ENCODE results near the gene STIM1.
"Not testable (repeated sequence)": the region's sequence is repeated elsewhere in the genome, so short reads cannot be mapped to it uniquely, and the experiment has no call there.

Gene STIM1

DNA sequence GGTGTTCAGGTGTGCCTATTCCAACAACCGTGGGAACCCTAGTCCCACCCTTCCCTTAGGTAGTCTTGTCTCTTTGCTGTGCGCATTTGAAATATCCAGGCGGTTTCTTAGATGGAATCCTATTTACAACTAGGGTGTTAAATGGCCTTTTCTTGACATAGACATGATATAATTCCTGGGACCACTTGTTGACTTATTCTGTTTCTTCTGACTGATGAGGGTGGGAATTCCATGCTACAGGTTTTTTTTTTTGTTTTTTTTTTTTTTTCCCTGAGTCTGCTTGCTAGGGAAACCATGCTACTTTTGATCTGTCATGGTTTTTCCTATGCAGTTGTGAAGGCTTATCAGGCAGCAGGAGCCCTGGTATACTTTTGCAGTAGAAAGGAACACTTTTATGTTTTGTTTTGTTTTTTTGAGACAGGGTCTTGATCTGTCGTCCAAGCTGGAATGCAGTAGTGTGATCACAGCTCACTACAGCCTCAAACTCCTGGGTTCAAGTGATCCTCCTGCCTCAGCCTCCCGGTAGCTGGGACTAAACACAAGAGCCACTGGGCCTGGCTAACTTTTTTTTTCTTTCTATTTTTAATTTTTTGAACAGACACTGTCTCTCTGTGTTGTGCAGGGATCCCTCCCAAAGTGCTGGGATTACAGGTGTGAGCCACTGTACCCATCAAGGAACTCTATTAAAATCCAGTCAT, 1.5 kb downstream of the STIM1 start:
- no peak for DNase-seq

DNA sequence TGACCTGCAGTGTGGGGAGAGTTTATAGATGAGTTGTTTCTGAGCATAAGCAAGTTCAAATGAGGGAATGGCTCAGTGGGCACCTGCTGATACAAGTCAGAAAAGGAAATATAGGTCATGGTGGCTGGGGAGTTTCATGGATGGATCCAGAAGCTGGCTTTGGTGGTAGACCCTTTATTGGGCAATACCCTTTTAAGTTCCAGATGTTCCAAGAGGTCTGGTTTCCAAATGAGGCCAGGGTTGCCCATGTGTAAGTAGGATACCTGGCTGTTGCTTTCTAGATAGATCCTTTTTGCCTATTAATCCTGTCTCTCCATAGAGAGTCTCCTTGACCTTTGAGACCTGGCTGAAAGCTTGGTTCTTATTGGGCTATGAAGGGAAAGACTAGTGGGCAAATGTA, 2.2 kb downstream of the STIM1 start:
- no peak for DNase-seq

DNA sequence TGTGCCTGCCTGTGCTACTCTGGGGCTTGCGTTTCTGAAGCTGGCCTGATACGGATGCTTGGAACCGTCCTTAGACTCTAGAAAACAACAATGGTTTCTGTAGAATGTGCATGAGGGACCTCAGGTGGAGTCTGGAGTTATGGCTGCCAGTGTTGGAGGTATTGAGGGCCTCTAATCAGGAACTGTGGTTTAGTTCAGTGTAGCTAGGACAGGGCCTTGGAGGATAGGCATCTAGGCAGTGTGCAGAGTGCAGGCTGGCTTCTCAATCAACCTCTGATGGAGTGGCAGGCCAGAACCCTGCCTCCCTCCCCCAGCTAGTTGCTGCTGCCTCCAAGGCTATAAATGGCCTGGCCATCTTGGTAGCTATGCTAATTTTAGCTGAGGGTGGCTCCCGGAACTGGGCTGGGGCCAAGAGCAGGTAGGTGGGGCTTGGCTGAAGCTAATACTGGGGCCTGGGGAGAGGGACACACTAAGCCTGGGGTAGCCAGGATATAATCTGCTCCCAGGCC, 4.0 kb downstream of the STIM1 start:
- peak; percentile 63 for DNase-seq

DNA sequence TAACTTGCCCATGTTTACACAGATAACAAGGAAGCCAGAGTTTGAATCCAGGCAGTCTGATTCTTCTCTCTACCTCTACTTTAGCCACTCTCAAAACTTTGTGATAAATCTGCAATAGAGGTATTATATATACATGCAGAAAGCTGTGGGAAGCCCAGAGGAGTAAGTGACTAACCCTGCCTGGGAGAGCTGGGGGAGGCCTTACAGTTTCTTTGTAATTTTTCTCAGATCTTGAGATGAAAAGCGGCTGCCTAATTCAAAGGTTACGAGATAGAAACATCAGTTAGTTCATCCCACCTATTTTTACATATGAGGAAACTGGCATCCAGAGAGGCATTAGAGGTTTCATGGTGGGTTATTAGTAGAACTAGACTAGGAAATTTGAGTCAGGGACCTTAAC, 4.9 kb downstream of the STIM1 start:
- no peak for DNase-seq

DNA sequence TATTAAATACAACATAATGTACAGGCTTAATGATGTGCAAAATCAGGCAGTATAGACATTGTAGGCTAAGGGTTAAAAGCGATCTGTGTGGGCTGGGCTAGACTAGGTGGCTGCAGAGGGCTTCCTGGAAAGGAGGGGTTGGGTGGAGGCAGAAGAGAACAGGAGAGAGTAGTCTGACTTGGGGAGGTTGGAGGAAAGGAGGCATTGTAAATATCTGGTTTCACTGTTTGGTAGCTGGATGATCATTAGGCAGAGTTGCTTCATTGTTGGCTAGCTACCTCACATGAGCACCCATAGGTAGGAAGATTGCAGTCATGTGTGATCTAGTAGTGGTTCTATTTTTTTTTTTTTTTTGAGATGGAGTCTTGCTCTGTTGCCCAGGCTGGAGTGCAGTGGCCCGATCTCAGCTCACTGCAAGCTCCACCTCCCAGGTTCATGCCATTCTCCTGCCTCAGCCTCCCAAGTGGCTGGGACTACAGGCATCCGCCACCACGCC, 5.5 kb downstream of the STIM1 start:
- not testable (repeated sequence) for DNase-seq

DNA sequence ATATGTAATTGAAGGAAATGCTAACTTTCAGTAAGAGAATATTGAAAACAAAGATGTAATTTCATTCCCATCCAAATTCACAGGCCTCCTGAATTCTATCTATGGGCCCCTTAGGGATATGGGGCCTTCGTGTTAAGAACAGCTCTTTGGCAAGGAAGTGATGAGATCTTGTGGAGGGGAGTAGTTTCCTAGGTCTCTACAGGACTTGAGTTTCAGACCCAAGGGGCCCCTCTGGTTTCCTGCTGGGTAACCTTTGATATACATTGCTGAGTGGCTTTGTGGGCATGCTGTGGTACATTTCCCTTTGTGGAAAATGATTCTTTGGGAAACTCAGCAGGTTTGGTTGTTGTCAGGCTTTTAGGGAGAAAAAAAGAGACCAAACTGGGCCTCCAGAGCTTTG, 6.2 kb downstream of the STIM1 start:
- no peak for DNase-seq

DNA sequence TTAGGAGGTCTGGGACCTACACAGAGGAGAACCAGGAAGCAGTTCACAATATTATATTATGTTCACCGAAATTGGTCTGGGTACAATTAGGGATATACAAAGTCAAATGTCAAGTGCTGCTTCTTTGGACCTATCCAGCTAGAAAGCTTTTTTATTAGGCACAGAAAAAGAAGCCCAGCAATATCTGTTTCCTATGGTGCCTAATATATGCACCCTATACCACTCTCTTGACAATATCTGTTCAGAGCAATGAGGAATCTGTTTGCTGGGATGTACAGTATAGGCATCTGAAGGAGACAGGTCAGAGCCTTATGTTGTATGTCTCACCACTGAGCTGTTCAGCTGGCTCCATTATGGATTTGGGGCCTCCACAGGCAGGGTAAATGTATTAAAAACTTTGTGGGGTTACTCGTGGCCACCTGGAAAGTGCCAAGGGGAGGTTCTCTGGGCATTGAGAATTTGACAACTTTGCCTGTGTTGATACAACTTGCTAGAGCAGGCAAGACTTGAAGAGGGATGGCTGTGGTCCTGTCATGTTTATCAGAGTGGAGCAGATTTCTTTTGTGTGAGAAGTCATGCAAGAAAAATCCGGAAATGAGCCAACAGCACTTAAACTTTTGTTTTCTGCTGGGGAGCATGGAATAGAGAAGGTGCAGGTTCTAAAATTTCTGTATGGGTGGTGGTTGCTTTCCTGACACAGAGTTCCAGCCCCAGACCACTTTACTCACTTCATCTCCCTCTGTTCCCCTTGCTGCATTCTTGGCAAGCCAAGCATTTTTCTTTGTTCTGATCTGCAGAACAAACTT, 10.1 kb downstream of the STIM1 start:
- no peak for DNase-seq

DNA sequence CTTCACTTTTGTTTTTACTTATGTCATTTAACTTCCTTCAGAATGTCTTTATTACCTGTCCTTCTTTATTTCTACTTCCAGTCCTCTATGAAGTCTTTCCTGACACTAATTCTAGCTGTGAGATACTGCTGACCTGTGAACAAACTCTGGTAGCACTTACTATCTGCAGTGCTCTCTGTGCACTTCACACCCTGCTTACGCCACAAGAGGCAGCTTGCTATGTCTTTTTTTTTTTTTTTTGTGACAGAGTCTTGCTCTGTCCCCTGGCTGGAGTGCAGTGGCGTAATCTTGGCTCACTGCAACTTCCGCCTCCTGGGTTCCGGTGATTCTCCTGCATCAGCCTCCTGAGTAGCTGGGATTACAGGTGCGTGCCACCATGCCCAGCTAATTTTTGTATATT, 10.7 kb downstream of the STIM1 start:
- DNase-seq, result no peak

DNA sequence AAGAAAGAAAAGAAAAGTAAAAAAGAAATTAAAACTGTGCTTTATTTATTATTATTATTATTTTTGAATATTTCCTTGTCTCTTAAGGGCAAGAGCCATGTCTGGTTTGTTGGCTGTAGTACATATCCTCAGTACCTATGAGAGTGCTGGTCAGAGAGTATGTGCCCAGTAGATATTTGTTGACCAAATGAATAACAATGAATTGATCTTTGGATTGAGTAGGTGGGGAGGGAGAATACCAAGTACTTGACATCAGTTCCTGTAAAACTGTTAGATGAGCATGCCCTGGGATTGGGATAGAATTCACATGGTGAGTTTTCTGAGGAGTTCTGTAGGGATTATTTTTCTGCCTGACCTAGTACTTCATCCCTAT, 11.4 kb downstream of the STIM1 start:
- no peak for DNase-seq

DNA sequence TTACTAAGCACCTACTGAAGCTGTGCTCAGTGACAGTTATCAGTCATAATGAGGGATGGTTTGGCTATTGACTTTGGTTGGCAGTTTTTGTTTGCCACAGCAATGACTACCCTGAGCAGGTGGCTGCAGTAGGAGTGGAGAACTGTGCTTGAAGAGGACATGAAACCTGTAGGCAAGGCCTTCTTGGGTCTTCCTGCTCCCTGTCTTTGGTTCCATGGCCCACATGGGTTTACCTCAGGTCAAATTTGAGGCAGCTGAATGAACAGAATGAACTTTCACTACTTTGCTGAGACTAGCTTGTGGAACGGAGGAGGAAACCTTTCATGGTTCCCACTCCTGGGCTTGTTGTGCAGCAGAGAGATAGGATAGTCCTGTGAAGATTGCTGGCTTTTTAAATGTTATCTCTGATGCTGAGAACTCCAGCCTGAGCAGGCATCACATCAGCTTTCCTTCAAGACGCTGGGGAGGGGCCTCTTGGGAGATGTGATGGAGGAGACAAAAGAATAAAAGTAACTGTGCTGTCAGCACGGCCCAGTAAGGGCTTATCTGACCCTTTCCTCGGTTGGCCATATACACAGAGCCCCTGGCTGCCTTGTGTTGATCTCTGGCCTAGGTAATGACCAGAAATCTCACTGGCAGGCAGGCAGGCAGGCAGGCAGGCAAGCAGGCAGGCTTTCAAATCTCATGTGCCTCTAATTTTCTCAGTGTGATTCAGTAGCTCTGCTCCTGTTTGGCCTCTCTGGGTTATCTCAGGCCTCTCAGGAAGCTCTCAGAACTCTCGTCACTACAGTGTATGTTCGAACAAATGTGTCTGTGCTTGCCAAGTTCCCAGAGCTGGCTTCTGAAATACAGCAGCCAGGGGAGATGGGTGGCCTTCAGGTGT, 12.0 kb downstream of the STIM1 start:
- DNase-seq, result no peak

DNA sequence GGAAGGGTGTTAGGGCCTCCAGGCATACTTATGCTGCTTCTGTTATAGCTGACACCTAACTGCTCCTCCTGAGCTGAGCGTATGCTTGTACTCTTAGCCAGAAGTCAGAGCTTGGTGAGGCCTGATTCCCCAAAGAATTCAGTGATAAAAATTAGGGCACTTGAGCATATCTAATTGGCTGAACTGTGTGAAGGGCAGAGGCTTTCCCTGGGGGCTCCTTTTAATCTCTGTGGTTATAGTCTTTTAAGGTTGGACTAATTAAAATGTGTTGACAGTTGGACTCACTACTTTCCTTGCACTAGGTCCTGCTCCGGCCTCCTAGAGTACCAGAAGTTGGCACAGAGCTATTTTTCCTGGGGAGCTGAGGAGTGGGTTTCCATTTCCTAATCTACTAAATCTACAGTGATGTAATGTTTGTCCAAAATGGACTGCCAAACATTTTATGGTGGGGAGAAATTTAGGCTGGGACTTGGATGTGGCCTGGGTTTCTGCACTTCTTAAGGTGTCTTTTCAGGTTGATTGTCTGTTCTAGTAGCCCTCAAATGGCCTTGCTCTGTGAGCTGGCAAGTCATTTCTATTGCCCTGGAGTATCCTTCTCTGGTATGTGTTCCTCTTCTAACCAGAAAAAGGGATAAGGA, 18.4 kb downstream of the STIM1 start:
- no peak for DNase-seq

DNA sequence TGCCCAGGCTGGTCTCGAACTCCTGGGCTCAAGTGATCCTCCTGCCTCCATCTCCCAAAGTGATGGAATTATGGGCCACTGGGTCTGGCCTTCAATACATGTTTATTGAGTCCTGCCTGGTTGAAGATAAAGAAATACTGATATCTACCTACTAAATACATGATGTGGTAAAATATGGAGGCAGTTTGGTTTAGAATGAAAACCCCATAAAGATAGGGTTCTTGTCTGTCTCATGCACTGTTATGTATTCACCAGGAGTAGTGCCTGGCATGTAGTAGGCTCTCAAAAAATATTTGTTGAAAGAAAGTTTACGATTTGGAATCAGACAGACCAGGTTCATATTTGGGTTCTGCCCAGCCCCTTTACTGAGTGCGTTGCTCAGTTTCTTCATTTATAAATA, 21.1 kb downstream of the STIM1 start:
- no peak for DNase-seq

DNA sequence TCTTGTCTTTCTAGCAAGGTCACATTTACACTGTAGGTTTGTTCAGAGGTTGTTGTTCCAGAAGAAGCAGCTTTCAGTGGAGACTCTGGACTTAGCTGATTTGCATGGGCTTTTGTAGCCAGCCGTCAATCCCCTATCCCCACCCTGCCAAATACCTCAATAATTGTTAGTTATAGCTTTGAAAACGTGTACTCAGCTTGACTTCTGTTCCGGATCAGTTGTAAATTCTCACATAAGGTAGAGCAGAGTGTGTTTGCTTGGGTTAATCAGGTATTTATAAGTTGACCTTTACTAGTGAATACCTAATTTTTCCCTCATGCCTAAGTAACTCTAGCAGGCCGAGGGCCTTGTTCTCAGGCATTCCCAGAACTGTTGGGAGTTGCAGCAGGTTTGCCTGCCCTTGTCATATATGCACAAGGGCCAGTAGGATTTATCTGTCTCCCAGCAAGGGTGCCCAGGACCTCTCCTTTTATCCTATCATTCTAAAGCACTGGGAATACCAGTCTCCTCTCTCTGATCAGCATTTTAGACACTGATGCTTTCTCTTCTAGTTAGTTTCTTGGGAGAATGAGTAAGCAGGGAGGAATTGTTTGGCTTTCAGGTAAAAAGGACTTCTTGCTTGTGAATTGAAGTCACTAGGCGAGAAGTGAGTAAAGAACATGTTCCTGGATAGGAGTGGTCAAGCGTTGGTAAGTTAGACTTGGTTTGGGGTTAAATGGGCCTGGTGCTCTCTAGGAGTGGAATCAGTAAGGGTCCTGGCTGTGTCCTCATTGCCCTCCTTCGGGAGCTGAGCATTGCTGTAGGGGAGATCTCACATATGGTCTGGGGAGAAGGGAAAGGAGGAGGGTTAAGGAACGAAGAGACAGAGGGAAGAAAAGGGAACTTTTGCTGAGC, 22.1 kb downstream of the STIM1 start:
- no peak for DNase-seq

DNA sequence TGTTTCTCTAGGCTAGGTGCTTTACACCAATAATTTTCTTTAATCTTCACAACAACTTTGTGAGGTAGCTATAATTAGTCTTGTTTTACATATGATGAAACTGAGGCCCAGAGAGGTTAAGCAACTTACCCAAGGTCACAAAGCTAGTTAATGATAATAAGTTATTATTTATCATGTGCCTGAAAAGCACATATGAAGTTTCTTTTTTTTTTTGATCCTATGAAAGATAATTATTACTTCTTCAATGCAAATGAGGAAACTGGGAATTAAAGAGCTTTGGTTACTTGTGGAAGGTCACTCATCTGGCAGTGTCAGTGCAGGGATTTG, 22.8 kb downstream of the STIM1 start:
- no peak for DNase-seq

DNA sequence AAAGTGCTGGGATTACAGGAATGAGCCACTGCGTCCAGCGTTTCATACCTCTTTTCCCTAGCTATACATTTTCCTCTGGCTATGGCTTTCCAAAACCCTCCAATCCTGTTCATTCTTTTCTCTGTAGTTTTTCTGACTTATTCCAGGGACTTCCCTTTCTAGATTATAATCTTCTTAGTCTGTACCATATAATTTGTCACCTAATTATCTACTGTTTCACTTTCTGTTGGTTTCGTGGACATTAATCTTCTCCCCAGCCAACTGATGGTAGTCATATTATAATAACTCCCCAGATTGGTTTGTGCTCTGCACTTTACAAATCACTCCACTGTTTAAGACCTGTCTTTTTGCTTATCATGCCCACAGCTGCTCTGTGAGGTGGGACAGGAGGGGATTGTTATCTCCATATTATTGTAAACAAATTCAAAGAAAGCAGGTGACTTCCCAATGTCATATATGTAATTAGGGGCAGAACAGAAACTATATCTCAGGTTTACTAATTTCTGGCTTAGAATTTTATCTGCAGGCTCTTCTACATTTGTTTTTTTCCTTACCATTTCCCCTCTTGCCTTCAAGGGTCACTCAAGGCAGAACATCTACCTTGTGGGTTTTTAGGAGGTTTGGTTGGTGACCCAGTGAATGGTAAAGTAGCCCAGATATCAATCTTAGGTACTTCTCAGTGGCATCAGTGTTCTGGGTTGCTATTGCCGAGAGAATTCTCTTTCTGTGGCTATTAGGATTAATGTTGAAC, 23.9 kb downstream of the STIM1 start:
- no peak for DNase-seq

DNA sequence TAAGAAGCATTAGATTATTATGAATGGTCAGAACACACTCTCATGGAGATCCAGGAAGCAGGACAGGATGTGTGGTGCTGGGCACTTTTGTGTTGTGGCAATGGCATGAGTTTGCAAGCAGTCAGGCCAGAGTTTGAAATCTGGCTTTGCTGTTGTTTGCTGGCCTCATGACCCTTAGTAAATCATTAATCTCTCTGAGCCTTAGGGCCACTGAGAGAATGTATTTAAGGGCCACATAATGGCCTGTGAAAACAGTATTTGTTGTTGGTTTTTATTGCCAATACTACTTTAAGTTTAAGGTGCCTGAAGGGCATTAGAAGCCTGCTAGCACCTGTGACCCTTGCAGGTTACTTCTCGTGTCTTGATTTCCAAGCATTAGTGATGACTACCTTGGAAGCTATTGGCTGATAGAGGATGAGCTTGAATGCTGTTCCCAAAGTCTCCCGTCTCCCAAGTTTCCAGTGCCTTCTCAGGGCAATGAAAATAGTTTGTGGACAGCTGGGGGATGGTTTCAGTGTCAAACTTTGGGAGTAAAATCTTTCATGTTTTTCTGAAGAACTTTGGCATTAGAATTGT, 24.6 kb downstream of the STIM1 start:
- no peak for DNase-seq

DNA sequence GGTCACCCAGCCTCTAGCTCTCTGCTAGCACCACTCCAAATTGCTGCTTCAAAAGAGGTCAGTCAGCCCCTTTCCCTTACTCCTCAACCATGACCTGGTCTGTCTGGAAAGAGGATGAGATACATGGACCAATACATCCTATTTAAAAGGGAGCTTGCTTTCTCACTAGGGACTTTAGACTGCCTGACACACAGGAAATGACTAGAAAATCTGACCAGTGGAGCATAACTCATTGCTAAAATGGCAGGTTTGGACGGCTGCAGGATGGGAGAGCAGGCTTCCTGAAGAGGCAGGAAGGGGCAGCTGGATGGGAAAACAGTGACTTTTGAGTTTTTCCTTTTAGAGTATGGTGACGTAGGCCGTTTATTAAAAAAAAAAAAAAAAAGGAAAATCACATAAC, 25.3 kb downstream of the STIM1 start:
- no peak for DNase-seq

DNA sequence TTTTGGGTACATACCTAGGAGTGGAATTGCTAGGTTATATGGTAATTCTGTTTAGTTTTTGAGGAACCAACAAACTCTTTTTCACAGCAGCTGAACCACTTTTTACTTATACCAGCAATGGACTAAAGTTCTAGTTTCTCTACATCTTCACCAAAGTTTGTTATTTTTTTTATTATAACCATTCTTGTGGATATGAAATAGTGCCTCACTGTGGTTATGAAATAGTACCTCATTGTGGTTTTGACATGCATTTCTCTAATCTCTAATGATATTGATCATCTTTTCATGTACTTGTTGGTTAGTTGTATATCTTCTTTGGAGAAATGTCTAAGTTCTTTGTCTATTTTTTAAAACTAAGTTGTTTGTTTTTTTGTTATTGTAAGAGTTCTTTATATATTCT, 27.2 kb downstream of the STIM1 start:
- no peak for DNase-seq

DNA sequence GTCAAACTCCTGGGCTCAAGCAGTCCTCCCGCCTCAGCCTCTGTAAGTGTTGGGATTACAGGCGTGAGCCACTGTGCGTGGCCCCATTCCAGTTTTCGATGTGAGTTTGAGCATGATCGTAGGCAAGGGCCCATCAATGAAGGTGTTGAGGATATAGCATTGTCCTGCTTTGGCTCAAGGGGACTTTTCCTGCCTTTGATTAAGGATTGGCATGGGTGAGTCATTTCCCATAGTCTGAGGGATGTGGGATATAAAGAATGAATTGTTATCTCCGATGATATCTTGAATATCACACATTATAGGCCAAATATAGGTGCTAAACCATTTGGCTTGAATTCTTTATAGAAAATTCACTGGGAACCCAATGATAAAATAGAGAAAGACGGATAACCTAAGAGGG, 30.4 kb downstream of the STIM1 start:
- no peak for DNase-seq

DNA sequence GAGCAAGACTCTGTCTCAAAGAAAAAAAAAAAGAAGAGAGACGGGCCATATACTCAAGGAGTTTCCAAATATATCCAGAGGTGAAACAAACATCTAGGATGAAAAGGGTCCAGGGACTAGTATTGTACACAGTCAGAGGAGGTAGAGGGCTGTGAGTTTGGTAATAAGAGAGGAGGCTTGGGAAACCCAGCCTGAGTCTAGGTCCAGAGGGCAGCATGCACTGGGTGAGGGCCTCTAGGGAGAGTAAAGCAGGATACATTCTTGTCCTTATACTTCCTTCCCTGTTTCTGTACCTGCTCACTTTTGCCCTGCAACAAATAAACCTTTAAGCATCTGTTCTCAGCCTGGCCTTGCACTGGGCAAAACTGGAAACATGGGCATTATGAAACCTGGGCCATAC, 31.5 kb downstream of the STIM1 start:
- DNase-seq, result no peak

DNA sequence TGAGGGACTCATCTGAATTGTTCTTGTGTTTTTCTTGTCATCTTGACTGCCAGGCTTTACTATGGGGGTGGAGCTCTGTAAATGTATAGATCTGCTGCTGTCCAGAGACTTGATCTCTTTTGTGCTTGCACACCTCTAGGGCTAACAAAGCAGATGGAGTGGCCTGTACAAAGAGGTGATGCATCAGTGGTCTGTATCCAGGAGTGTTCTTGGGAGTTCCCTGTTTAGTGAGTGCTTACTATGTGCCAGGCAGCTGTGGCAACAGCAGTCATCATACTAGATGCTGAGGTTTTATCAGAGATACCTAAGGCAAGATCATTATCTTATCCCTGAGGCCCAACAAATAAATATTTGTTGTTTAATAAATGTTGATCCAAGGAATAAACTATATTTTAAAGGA, 33.4 kb downstream of the STIM1 start:
- DNase-seq, result no peak
